ENCODE results near the gene RNF208. TPM values are rescaled to one million over a fixed set of nuclear protein-coding genes. Genes with fewer than 3 reads are reported as not detected.
A peak's percentile ranks its signal among the peaks of the same experiment; 100 is the strongest.

RNF208 gene
- total RNA-seq, 4 donors from 2014 or later: 2.8 to 7.5 (median 5.2) TPM

DNA sequence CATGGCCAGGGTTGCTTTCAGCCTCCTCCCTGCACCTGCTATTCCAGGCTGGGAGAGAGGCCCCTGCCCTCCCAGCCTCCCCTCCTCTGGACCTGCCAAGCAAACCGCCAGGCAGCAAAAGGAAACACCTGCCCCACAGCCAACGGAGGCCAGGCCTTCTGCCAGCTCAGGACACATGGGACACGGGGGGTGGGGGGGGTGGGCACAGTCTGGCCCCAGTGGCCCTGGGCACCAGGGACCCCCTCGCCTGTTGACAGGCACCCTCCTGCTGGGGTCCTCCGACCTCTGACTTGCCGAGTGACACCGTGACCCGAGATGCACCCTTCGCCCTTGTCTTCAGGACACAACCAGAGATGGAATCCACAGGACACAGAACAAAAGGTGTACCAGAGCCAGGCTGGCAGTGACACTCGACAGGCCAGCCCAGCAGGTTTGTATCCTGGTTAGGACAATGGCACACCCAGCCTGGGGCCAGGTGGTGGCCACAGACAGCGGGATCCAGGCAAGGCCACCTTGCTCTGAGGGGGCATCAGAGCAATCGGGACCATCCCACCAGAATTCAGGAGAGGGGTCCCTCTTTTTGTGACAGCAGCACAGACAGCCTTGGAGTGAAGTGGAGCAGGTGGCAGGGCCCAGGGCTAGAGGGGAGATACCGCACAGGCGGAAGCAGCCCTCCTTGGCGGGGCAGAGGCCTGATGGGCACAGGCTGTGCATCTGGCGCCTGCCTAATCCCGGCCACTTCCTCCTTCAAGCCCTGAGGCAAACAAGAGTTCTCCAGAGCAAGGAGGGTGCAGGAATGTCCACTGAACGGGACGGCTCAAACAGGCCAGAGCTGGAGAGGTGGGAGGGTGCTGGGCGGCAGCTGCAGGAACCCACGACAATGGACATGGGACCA, 48.9 kb downstream of the RNF208 start:
- TF ChIP-seq POLR2A (IDR thresholded peaks at IDR 0.05) (no peak), EP300 (IDR thresholded peaks at IDR 0.05) (no peak), POLR2AphosphoS5 (IDR thresholded peaks at IDR 0.05) (no peak)
- Histone ChIP-seq H3K27ac (peak overlapping the region; percentile 79), H3K9me3 (no peaks in the 10 kb centered on the region), H3K4me3 (no peak overlapping the region), H3K4me1 (peaks cover 53% of the 10 kb centered on the region), H3K36me3 (peaks cover 10% of the 10 kb centered on the region), H3K27me3 (peaks cover 49% of the 10 kb centered on the region)
- WGBS: 44% methylated on average over 17 of the region's 21 CpGs
- DNase-seq (ENCODE audit: low spot score in 2 of 2): no peak

DNA sequence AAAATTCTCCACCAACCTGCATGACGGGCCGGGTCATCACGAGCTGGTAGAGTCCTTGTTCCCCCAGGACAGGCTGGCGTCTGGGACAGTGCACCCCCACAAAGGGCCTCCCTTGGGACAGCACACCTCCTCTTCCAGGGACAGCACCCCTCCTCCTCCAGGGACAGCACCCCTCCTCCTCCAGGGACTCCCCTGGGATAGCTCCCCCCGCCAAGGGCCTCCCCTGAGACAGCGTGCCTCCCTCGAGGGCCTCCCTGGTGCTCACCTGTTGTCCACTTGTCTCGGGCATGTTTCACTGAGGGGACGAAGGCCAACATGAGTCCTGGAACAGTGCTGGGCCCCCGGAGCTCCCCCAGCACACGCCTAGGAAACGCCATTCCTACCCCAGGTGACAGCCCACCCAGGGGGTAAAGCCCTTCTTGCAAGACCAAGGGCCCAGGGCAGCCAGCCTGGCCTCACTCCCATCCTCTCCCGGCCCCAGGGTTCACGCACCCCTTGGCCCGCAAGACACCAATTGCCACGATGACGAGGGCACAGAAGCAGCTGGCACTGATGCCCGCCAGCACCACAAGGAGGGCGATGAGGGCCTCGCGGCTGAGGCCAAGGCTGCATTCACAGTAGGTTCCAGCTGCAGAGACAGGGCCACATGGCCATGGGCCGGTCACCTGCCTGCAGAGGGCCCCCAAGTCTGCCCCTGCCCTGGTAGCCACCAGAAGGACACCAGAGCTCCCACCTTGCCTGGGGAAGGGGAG, 50.7 kb downstream of the RNF208 start:
- Histone ChIP-seq H3K9me3 (no peaks in the 10 kb centered on the region), H3K36me3 (no peaks in the 10 kb centered on the region), H3K27ac (peak overlapping the region; percentile 79), H3K4me3 (no peak overlapping the region), H3K27me3 (peaks cover 68% of the 10 kb centered on the region), H3K4me1 (peaks cover 61% of the 10 kb centered on the region)
- DNase-seq (ENCODE audit: low spot score in 2 of 2): no peak
- no peak for TF ChIP-seq EP300 (IDR thresholded peaks at IDR 0.05)
- TF ChIP-seq, protein P1, sequence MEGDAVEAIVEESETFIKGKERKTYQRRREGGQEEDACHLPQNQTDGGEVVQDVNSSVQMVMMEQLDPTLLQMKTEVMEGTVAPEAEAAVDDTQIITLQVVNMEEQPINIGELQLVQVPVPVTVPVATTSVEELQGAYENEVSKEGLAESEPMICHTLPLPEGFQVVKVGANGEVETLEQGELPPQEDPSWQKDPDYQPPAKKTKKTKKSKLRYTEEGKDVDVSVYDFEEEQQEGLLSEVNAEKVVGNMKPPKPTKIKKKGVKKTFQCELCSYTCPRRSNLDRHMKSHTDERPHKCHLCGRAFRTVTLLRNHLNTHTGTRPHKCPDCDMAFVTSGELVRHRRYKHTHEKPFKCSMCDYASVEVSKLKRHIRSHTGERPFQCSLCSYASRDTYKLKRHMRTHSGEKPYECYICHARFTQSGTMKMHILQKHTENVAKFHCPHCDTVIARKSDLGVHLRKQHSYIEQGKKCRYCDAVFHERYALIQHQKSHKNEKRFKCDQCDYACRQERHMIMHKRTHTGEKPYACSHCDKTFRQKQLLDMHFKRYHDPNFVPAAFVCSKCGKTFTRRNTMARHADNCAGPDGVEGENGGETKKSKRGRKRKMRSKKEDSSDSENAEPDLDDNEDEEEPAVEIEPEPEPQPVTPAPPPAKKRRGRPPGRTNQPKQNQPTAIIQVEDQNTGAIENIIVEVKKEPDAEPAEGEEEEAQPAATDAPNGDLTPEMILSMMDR (IDR thresholded peaks at IDR 0.05): no peak
- TF ChIP-seq POLR2A (IDR thresholded peaks at IDR 0.05): no peak
- no peak for TF ChIP-seq POLR2AphosphoS5 (IDR thresholded peaks at IDR 0.05)
- WGBS: 74% methylated on average over 4 of the region's 22 CpGs

DNA sequence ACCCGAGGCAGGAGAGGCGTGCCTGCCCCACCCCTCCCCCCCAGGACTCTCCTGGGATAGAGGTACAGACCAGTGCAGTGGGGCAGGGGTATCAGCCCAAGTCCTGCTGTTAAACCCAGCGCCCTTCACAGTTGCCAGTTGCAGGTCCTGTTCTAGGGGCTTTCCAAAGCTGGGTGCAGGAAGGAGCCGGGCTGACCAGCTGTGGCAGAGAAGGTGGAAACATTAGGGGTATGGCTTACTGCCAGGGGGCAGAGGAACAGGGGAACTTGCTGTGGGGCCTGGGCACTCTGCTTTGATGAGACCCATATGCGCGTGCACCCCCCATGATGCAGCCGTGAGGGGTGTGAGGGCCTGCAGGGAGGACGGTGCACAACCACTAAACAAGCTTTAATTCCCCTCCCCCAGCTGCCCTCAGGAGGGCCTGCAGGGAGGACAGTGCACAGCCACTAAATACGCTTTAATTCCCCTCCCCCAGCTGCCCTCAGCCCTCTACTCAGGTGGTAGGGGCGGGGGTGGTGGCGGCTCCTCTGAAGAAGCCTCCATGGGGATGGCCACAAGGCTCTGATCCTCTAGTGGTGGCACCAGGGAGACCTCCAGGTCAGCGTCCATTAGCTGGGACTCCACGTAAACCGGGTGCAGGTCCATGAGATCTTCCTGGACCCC, 51.4 kb downstream of the RNF208 start:
- no peak for DNase-seq (ENCODE audit: low spot score in 2 of 2)
- Histone ChIP-seq H3K36me3 (no peaks in the 10 kb centered on the region), H3K4me1 (peaks cover 61% of the 10 kb centered on the region), H3K9me3 (no peaks in the 10 kb centered on the region), H3K27me3 (peaks cover 75% of the 10 kb centered on the region), H3K4me3 (no peak overlapping the region), H3K27ac (peak overlapping the region; percentile 79)
- 56% methylated on average over 8 of the region's 14 CpGs for WGBS
- TF ChIP-seq POLR2AphosphoS5 (IDR thresholded peaks at IDR 0.05): no peak

Other genes starting within 250 kb of the RNF208 start
- gene PTGDS, start 244.7 kb downstream of the RNF208 start, total RNA-seq: 10 to 100 TPM in 3 of 4 donors, 1 to 10 TPM in 1; 4.3 to 31.7 (median 25.7) TPM
- gene LCNL1, start 239.2 kb downstream of the RNF208 start, total RNA-seq: under 1 TPM in 2 of 4 donors, not detected in 2; 0.18 to 0.40 TPM
- 10 to 100 TPM; 43.2 to 68.6 (median 61.5) TPM for gene PAXX, start 229.8 kb downstream of the RNF208 start, total RNA-seq
- 100 to 1,000 TPM in 3 of 4 donors, 10 to 100 TPM in 1; 20.6 to 159 (median 130) TPM for gene CLIC3, start 225.7 kb downstream of the RNF208 start, total RNA-seq
- gene ABCA2, start 194.0 kb downstream of the RNF208 start, total RNA-seq: 10 to 100 TPM; 10.4 to 44.7 (median 33.4) TPM
- under 1 TPM in 1 of 4 donors, not detected in 3; 0.72 TPM for gene FUT7, start 190.2 kb downstream of the RNF208 start, total RNA-seq
- gene NPDC1, start 176.1 kb downstream of the RNF208 start, total RNA-seq: 10 to 100 TPM; 22.2 to 64.0 (median 47.3) TPM
- gene ENTPD2, start 168.2 kb downstream of the RNF208 start, total RNA-seq: 10 to 100 TPM; 13.3 to 20.8 (median 16.7) TPM
- gene SAPCD2, start 151.7 kb downstream of the RNF208 start, total RNA-seq: 10 to 100 TPM in 3 of 4 donors, 1 to 10 TPM in 1; 8.2 to 13.6 (median 13.3) TPM
- gene UAP1L1, start 144.7 kb downstream of the RNF208 start, total RNA-seq: 10 to 100 TPM in 1 of 4 donors, 1 to 10 TPM in 3; 5.0 to 10.1 (median 6.8) TPM
- gene MAN1B1, start 135.3 kb downstream of the RNF208 start, total RNA-seq: 10 to 100 TPM; 52.1 to 99.2 (median 63.1) TPM
- gene DPP7, start 107.5 kb downstream of the RNF208 start, total RNA-seq: 100 to 1,000 TPM in 2 of 4 donors, 10 to 100 TPM in 2; 71.4 to 139 (median 96.5) TPM
- under 1 TPM in 3 of 4 donors, not detected in 1; 0.16 to 0.25 (median 0.16) TPM for gene GRIN1, start 83.1 kb downstream of the RNF208 start, total RNA-seq
- gene LRRC26, start 52.2 kb downstream of the RNF208 start, total RNA-seq: 10 to 100 TPM in 1 of 4 donors, 1 to 10 TPM in 3; 5.4 to 37.2 (median 7.9) TPM
- gene TMEM210, start 50.2 kb downstream of the RNF208 start, total RNA-seq: not detected
- 10 to 100 TPM; 24.8 to 99.8 (median 54.9) TPM for gene ANAPC2, start 33.7 kb downstream of the RNF208 start, total RNA-seq
- 10 to 100 TPM; 45.9 to 72.0 (median 71.1) TPM for gene SSNA1, start 33.6 kb downstream of the RNF208 start, total RNA-seq
- 10 to 100 TPM; 12.6 to 23.6 (median 18.7) TPM for gene TPRN, start 21.5 kb downstream of the RNF208 start, total RNA-seq
- 10 to 100 TPM; 25.0 to 52.4 (median 40.8) TPM for gene TMEM203, start 16.6 kb downstream of the RNF208 start, total RNA-seq
- gene NDOR1, start 16.5 kb downstream of the RNF208 start, total RNA-seq: 10 to 100 TPM; 13.4 to 21.0 (median 20.6) TPM
- gene CYSRT1, start 2.9 kb upstream of the RNF208 start, total RNA-seq: 10 to 100 TPM; 22.8 to 65.7 (median 44.2) TPM
- 1 to 10 TPM in 3 of 4 donors, under 1 TPM in 1; 0.34 to 2.0 (median 1.1) TPM for gene RNF224, start 5.3 kb upstream of the RNF208 start, total RNA-seq
- gene SLC34A3, start 8.7 kb upstream of the RNF208 start, total RNA-seq: under 1 TPM in 1 of 4 donors, not detected in 3; 0.34 TPM
- gene TUBB4B, start 19.0 kb upstream of the RNF208 start, total RNA-seq: 100 to 1,000 TPM; 225 to 708 (median 639) TPM
- gene STPG3, start 29.0 kb upstream of the RNF208 start, total RNA-seq: 1 to 10 TPM in 1 of 4 donors, not detected in 3; 1.2 TPM
- gene NELFB, start 33.1 kb upstream of the RNF208 start, total RNA-seq: 10 to 100 TPM; 45.0 to 54.2 (median 50.9) TPM
- 1 to 10 TPM; 3.5 to 9.2 (median 4.4) TPM for gene TOR4A, start 55.5 kb upstream of the RNF208 start, total RNA-seq
- 10 to 100 TPM; 25.3 to 69.0 (median 65.5) TPM for gene NRARP, start 80.0 kb upstream of the RNF208 start, total RNA-seq
- gene EXD3, start 200.9 kb upstream of the RNF208 start, total RNA-seq: 10 to 100 TPM in 3 of 4 donors, 1 to 10 TPM in 1; 7.3 to 54.0 (median 16.4) TPM
- 1 to 10 TPM; 2.2 to 7.6 (median 4.0) TPM for gene NOXA1, start 201.2 kb upstream of the RNF208 start, total RNA-seq
- not detected for gene ENTPD8, start 219.1 kb upstream of the RNF208 start, total RNA-seq
- gene NSMF, start 237.1 kb upstream of the RNF208 start, total RNA-seq: 10 to 100 TPM; 36.1 to 48.1 (median 39.8) TPM